ENCODE results near the gene UBN1.
A peak's percentile ranks its signal among the peaks of the same experiment; 100 is the strongest.

The UBN1 gene

DNA sequence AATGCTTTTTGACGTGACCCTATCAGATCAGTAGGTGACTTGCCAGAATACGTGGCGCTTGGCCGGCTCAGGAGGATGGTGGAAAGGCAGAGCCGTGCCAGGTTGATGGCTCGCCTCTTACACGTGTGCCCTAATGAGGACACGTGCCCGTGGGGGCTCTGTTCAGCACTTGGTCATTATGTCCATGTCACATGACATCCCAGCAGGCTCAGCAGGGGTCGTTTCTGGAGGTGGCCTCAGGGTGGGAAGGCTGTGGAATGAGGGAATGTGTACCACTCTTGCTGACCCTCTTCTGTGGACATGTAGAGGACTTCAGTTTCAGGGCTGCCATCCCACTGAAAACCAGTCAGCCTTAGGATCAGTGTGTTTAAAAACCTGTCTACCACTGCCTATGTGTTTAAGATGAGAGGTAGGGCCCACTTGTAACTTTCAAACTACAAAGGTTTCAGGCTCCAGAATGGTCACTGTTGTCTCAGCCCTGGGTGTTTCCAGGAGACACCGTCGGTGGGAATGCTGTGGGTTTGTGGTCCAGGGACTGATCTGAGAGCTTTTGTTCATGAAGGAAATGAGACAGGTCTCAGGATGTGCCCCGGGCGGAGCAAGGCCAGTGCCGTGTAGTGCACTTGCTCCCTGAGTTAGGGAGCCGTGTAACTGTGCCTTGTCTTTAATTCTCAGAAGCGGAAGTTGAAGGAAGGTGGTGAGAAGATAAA is 12.1 kb downstream of the UBN1 start:
- no peak overlapping the region for H3K9ac ChIP-seq (ENCODE audit: low read length in 5 of 5)
- H3K4me3 ChIP-seq (ENCODE audit: low read depth in 1 of 5, low read length in 5 of 5), result no peak overlapping the region
- no peaks in the 10 kb centered on the region for H3K9me3 ChIP-seq (ENCODE audit: control insufficient read depth in 5 of 5, low read length in 5 of 5)
- H3K4me1 ChIP-seq (ENCODE audit: control insufficient read depth in 5 of 5, insufficient read depth in 5 of 5, low read length in 5 of 5), result peaks cover 0 to 28% (median 22%) of the 10 kb centered on the region in 5 donors
- H3K27me3 ChIP-seq (ENCODE audit: control insufficient read depth in 5 of 5, insufficient read depth in 4 of 5, low read length in 5 of 5), result no peaks in the 10 kb centered on the region
- no peak overlapping the region for H3K27ac ChIP-seq (ENCODE audit: low read depth, low read length)
- peaks cover 34 to 78% (median 52%) of the 10 kb centered on the region in 5 donors for H3K36me3 ChIP-seq (ENCODE audit: control insufficient read depth in 5 of 5, insufficient read depth in 5 of 5, low read length in 5 of 5)

DNA sequence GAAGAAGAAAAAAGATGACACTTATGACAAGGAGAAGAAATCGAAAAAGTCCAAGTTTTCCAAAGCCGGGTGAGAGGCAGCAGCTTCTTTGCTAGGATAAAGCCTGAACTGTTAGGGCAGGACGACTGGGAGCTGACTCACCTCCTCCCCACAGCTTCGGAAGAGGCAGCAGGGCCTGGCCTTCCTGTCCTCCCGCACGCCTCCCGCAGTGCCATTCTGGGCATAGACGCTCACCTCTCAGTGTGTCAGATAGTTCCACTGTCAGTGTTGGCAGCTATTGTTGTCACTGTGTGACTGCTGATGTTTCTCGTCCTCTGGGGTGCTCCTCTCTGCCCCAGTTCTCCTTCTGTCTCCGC is 12.6 kb downstream of the UBN1 start:
- Histone ChIP-seq H3K27me3 (ENCODE audit: control insufficient read depth in 5 of 5, insufficient read depth in 4 of 5, low read length in 5 of 5) (no peaks in the 10 kb centered on the region), H3K9me3 (ENCODE audit: control insufficient read depth in 5 of 5, low read length in 5 of 5) (no peaks in the 10 kb centered on the region), H3K27ac (ENCODE audit: low read depth, low read length) (no peak overlapping the region), H3K4me3 (ENCODE audit: low read depth in 1 of 5, low read length in 5 of 5) (no peak overlapping the region), H3K4me1 (ENCODE audit: control insufficient read depth in 5 of 5, insufficient read depth in 5 of 5, low read length in 5 of 5) (peaks cover 0 to 28% (median 22%) of the 10 kb centered on the region in 5 donors), H3K36me3 (ENCODE audit: control insufficient read depth in 5 of 5, insufficient read depth in 5 of 5, low read length in 5 of 5) (peaks cover 34 to 78% (median 51%) of the 10 kb centered on the region in 5 donors), H3K9ac (ENCODE audit: low read length in 5 of 5) (no peak overlapping the region)

DNA sequence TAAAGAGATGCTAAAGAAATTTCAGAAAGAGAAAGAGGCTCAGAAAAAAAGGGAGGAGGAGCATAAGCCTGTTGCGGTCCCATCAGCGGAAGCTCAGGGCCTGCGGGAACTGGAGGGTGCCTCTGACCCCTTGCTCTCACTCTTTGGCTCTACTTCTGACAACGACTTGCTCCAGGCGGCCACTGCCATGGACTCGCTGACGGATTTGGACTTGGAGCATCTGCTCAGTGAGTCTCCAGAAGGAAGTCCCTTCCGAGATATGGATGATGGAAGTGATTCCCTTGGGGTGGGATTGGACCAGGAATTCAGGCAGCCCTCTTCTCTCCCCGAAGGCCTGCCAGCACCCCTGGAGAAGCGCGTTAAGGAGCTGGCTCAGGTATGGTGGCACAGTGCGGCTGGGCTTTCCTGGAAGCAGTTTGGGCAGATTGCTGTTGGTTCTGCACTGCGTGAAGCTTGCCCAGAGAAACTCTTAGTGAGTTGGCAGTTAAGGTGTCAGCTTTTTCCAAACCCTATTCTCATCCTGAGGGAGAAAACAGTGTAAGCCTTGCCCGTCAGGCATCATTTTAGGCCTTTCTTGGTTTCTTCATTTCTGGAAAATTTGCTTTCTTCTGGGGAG is 13.6 kb downstream of the UBN1 start:
- Histone ChIP-seq H3K27ac (ENCODE audit: low read depth, low read length) (no peak overlapping the region), H3K9me3 (ENCODE audit: control insufficient read depth in 5 of 5, low read length in 5 of 5) (no peaks in the 10 kb centered on the region), H3K9ac (ENCODE audit: low read length in 5 of 5) (no peak overlapping the region), H3K36me3 (ENCODE audit: control insufficient read depth in 5 of 5, insufficient read depth in 5 of 5, low read length in 5 of 5) (peaks cover 34 to 70% (median 44%) of the 10 kb centered on the region in 5 donors), H3K4me1 (ENCODE audit: control insufficient read depth in 5 of 5, insufficient read depth in 5 of 5, low read length in 5 of 5) (peaks cover 0 to 22% (median 17%) of the 10 kb centered on the region in 5 donors), H3K27me3 (ENCODE audit: control insufficient read depth in 5 of 5, insufficient read depth in 4 of 5, low read length in 5 of 5) (no peaks in the 10 kb centered on the region), H3K4me3 (ENCODE audit: low read depth in 1 of 5, low read length in 5 of 5) (no peak overlapping the region)

DNA sequence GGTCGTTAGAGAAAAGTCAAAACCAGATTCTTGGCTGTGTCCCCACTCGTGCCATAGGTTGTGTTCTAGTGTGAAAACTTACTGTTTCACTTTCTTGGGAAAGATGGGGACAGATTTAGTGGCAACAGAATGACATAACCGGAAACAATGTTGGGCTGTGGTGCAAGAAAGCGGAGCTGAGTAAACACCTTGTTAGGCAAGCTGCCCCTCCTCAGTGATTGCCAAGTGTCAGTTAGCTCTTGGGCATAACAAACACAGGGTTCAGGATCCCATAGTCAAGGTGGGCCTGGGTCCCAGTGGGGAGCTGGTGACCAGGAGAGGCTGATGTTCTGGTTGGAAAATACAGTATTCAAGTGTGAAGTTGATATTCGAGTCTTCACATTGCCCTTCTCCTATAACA is 15.4 kb downstream of the UBN1 start:
- Histone ChIP-seq H3K36me3 (ENCODE audit: control insufficient read depth in 5 of 5, insufficient read depth in 5 of 5, low read length in 5 of 5) (peaks cover 24 to 67% (median 38%) of the 10 kb centered on the region in 5 donors), H3K4me1 (ENCODE audit: control insufficient read depth in 5 of 5, insufficient read depth in 5 of 5, low read length in 5 of 5) (peaks cover 0 to 18% (median 11%) of the 10 kb centered on the region in 5 donors), H3K4me3 (ENCODE audit: low read depth in 1 of 5, low read length in 5 of 5) (no peak overlapping the region), H3K9ac (ENCODE audit: low read length in 5 of 5) (no peak overlapping the region), H3K27me3 (ENCODE audit: control insufficient read depth in 5 of 5, insufficient read depth in 4 of 5, low read length in 5 of 5) (no peaks in the 10 kb centered on the region), H3K27ac (ENCODE audit: low read depth, low read length) (peak overlapping the region; percentile 6), H3K9me3 (ENCODE audit: control insufficient read depth in 5 of 5, low read length in 5 of 5) (no peaks in the 10 kb centered on the region)

DNA sequence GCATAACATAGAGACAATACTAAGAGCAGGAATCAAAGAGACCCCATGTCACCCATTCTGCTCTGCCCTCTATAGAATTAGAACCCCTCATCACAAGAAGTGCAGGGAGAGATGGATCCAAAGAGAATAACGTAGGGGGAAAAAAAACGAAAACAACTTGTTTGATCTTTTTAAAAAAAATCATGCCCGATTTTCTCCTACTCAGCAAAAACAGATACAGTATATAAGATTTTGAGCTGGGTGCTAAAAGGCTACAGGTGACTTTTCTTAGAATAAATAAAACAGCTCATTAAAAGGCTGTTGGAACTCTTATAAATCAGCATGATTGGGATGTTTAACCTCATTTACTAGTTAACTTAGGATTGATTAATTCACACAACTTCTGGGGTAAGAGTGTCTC is 17.4 kb downstream of the UBN1 start:
- no peaks in the 10 kb centered on the region for H3K9me3 ChIP-seq (ENCODE audit: control insufficient read depth in 5 of 5, low read length in 5 of 5)
- H3K4me1 ChIP-seq (ENCODE audit: control insufficient read depth in 5 of 5, insufficient read depth in 5 of 5, low read length in 5 of 5), result peaks cover 0 to 18% (median 11%) of the 10 kb centered on the region in 5 donors
- no peak overlapping the region for H3K9ac ChIP-seq (ENCODE audit: low read length in 5 of 5)
- no peaks in the 10 kb centered on the region for H3K27me3 ChIP-seq (ENCODE audit: control insufficient read depth in 5 of 5, insufficient read depth in 4 of 5, low read length in 5 of 5)
- no peak overlapping the region for H3K4me3 ChIP-seq (ENCODE audit: low read depth in 1 of 5, low read length in 5 of 5)
- peaks cover 12 to 65% (median 35%) of the 10 kb centered on the region in 5 donors for H3K36me3 ChIP-seq (ENCODE audit: control insufficient read depth in 5 of 5, insufficient read depth in 5 of 5, low read length in 5 of 5)
- no peak overlapping the region for H3K27ac ChIP-seq (ENCODE audit: low read depth, low read length)

DNA sequence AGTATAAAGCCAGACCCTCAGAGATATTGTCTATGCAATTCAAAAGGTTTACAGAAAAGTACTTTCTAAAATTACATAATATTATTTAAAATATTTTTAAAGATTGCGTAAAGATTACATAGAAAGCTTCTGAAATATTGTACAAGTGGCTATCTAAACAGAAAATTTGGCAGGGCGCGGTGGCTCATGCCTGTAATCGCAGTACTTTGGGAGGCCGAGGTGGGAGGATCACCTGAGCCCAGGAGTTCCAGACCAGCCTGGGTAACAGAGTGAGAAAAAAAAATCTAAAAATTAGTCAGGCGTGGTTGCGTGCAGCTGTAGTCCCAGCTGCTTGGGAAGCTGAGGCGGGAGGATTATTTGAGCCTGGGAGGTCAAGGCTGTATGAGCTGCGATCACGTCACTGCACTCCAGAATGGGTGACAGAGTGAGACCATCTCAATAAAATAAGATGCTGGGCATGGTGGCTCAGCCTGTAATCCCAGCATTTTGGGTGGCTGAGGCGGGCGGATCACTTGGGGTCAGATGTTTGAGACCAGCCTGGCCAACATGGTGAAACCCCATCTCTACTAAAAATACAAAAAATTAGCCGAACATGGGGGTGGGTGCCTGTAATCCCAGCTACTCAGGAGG is 18.1 kb downstream of the UBN1 start:
- no peak overlapping the region for H3K9ac ChIP-seq (ENCODE audit: low read length in 5 of 5)

DNA sequence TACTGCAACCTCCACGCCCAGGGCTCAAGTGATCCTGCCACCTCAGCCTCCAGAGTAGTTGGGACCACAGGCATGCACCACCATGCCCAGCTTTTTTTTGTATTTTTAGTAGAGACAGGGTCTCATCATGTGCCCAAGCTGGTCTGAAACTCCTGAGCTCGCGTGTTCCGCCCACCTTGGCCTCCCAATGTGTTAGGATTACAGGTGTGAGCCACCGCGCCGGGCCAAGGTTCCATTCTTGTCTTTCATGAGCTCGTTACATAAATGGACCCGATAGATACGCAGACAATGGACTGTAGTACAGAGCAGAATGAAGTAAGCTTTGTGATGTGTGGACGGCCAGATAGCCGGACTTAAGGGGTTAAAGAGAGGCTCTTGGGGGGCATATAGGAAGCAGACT is 19.3 kb downstream of the UBN1 start:
- Histone ChIP-seq H3K36me3 (ENCODE audit: control insufficient read depth in 5 of 5, insufficient read depth in 5 of 5, low read length in 5 of 5) (peaks cover 5 to 64% (median 33%) of the 10 kb centered on the region in 5 donors), H3K4me3 (ENCODE audit: low read depth in 1 of 5, low read length in 5 of 5) (no peak overlapping the region), H3K27me3 (ENCODE audit: control insufficient read depth in 5 of 5, insufficient read depth in 4 of 5, low read length in 5 of 5) (no peaks in the 10 kb centered on the region), H3K9me3 (ENCODE audit: control insufficient read depth in 5 of 5, low read length in 5 of 5) (no peaks in the 10 kb centered on the region), H3K4me1 (ENCODE audit: control insufficient read depth in 5 of 5, insufficient read depth in 5 of 5, low read length in 5 of 5) (peaks cover 0 to 18% (median 11%) of the 10 kb centered on the region in 5 donors), H3K9ac (ENCODE audit: low read length in 5 of 5) (no peak overlapping the region), H3K27ac (ENCODE audit: low read depth, low read length) (no peak overlapping the region)

More for the DNA sequence above, 18.1 kb downstream of the UBN1 start:
- H3K4me1 ChIP-seq (ENCODE audit: control insufficient read depth in 5 of 5, insufficient read depth in 5 of 5, low read length in 5 of 5), result peaks cover 0 to 18% (median 11%) of the 10 kb centered on the region in 5 donors
- no peak overlapping the region for H3K27ac ChIP-seq (ENCODE audit: low read depth, low read length)
- H3K27me3 ChIP-seq (ENCODE audit: control insufficient read depth in 5 of 5, insufficient read depth in 4 of 5, low read length in 5 of 5), result no peaks in the 10 kb centered on the region
- no peak overlapping the region for H3K4me3 ChIP-seq (ENCODE audit: low read depth in 1 of 5, low read length in 5 of 5)
- no peaks in the 10 kb centered on the region for H3K9me3 ChIP-seq (ENCODE audit: control insufficient read depth in 5 of 5, low read length in 5 of 5)
- peaks cover 9 to 65% (median 34%) of the 10 kb centered on the region in 5 donors for H3K36me3 ChIP-seq (ENCODE audit: control insufficient read depth in 5 of 5, insufficient read depth in 5 of 5, low read length in 5 of 5)

DNA sequence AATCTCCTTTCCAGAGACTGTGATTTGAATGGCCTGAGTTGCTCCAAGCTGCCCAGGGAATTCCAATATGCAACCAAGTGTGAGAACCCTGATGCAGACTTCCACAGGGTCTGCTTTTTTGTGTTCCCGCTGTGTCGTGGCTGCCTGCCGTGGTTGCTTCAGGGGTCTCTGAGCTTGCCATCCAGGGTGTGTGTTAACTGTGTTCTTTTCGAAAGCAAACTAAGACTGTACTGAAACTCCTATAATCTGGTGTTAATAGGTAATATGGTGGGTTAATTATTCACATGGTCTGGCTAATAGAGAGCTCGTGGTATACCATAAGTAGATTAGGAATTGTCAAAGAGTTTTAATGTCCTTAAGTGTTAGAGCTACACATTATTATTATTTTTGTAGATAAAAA is 20.7 kb downstream of the UBN1 start:
- Histone ChIP-seq H3K9me3 (ENCODE audit: control insufficient read depth in 5 of 5, low read length in 5 of 5) (no peaks in the 10 kb centered on the region), H3K4me1 (ENCODE audit: control insufficient read depth in 5 of 5, insufficient read depth in 5 of 5, low read length in 5 of 5) (peaks cover 0 to 9% (median 6%) of the 10 kb centered on the region in 5 donors), H3K27ac (ENCODE audit: low read depth, low read length) (no peak overlapping the region), H3K36me3 (ENCODE audit: control insufficient read depth in 5 of 5, insufficient read depth in 5 of 5, low read length in 5 of 5) (peaks cover 5 to 67% (median 44%) of the 10 kb centered on the region in 5 donors), H3K9ac (ENCODE audit: low read length in 5 of 5) (no peak overlapping the region), H3K4me3 (ENCODE audit: low read depth in 1 of 5, low read length in 5 of 5) (no peak overlapping the region), H3K27me3 (ENCODE audit: control insufficient read depth in 5 of 5, insufficient read depth in 4 of 5, low read length in 5 of 5) (no peaks in the 10 kb centered on the region)

DNA sequence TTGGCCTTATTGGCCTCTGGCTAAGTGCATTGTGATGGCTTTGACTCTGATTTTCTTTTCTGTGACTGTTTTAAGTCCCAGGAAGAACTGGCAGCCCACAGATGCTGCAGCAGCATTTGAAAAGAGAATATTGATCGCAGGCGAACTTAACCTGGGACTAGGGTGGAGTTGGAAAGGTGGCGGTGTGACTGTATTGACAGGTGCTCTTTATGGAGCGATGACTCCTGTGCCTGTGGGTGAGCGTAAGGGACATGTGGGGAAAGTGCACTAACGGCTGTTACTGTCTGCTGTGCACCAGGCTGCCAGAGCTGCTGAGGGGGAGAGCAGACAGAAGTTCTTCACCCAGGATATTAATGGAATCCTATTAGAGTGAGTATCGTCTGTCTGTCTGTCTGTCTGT is 21.3 kb downstream of the UBN1 start:
- Histone ChIP-seq H3K9me3 (ENCODE audit: control insufficient read depth in 5 of 5, low read length in 5 of 5) (no peaks in the 10 kb centered on the region), H3K36me3 (ENCODE audit: control insufficient read depth in 5 of 5, insufficient read depth in 5 of 5, low read length in 5 of 5) (peaks cover 8 to 71% (median 49%) of the 10 kb centered on the region in 5 donors), H3K27me3 (ENCODE audit: control insufficient read depth in 5 of 5, insufficient read depth in 4 of 5, low read length in 5 of 5) (no peaks in the 10 kb centered on the region), H3K27ac (ENCODE audit: low read depth, low read length) (no peak overlapping the region), H3K4me3 (ENCODE audit: low read depth in 1 of 5, low read length in 5 of 5) (no peak overlapping the region), H3K9ac (ENCODE audit: low read length in 5 of 5) (no peak overlapping the region), H3K4me1 (ENCODE audit: control insufficient read depth in 5 of 5, insufficient read depth in 5 of 5, low read length in 5 of 5) (peaks cover 2 to 6% (median 3%) of the 10 kb centered on the region in 5 donors)
